ENCODE data around the gene AAK1. TPM values are rescaled to one million over a fixed set of nuclear protein-coding genes. Genes with fewer than 3 reads are reported as not detected.

AAK1 gene
- total RNA-seq, 2 donors from 2014 or later: 55.2 to 77.9 TPM

GRCh38 chr2:69456154-69456553 lies 187.4 kb downstream of the AAK1 start:
- Histone ChIP-seq H3K36me3 (no peaks in the 10 kb centered on the region), H3K9me3 (no peaks in the 10 kb centered on the region), H3K27ac (no peak overlapping the region), H3K4me1 (ENCODE audit: control insufficient read depth in 1 of 2, low read depth in 2 of 2) (no peaks in the 10 kb centered on the region), H3K27me3 (replicated peaks; ENCODE audit: insufficient read depth) (no peaks in the 10 kb centered on the region), H3K4me3 (no peak overlapping the region)
- ATAC-seq (ENCODE audit: insufficient number of reproducible peaks, low FRiP score, low read depth): no peak
- no peak for DNase-seq (ENCODE audit: low spot score)
- TF ChIP-seq CTCF (IDR thresholded peaks at IDR 0.05): no peak

GRCh38 chr2:69454976-69455375 lies 188.6 kb downstream of the AAK1 start:
- H3K4me1 ChIP-seq (ENCODE audit: control insufficient read depth in 1 of 2, low read depth in 2 of 2): no peaks in the 10 kb centered on the region
- DNase-seq (ENCODE audit: low spot score) (no peak), ATAC-seq (ENCODE audit: insufficient number of reproducible peaks, low FRiP score, low read depth) (no peak)
- no peak overlapping the region for H3K4me3 ChIP-seq
- H3K27ac ChIP-seq: no peak overlapping the region
- H3K9me3 ChIP-seq: no peaks in the 10 kb centered on the region
- no peaks in the 10 kb centered on the region for H3K27me3 ChIP-seq (replicated peaks; ENCODE audit: insufficient read depth)
- TF ChIP-seq CTCF (IDR thresholded peaks at IDR 0.05): no peak
- H3K36me3 ChIP-seq: no peaks in the 10 kb centered on the region

- no peak overlapping the region for H3K4me3 ChIP-seq
- H3K36me3 ChIP-seq: no peaks in the 10 kb centered on the region
- no peak for ATAC-seq (ENCODE audit: insufficient number of reproducible peaks, low FRiP score, low read depth)
- no peaks in the 10 kb centered on the region for H3K9me3 ChIP-seq
- H3K27me3 ChIP-seq (replicated peaks; ENCODE audit: insufficient read depth): no peaks in the 10 kb centered on the region
- no peak for DNase-seq (ENCODE audit: low spot score)
- no peak overlapping the region for H3K27ac ChIP-seq
- TF ChIP-seq CTCF (IDR thresholded peaks at IDR 0.05): no peak
- no peaks in the 10 kb centered on the region for H3K4me1 ChIP-seq (ENCODE audit: control insufficient read depth in 1 of 2, low read depth in 2 of 2)
Observed at GRCh38 chr2:69453475-69454129, 189.9 kb downstream of the AAK1 start.

- H3K36me3 ChIP-seq: no peaks in the 10 kb centered on the region
- H3K27me3 ChIP-seq (replicated peaks; ENCODE audit: insufficient read depth): no peaks in the 10 kb centered on the region
- H3K4me3 ChIP-seq: no peak overlapping the region
- H3K9me3 ChIP-seq: no peaks in the 10 kb centered on the region
- TF ChIP-seq CTCF (IDR thresholded peaks at IDR 0.05): no peak
- H3K27ac ChIP-seq: no peak overlapping the region
- DNase-seq (ENCODE audit: low spot score) (no peak), ATAC-seq (ENCODE audit: insufficient number of reproducible peaks, low FRiP score, low read depth) (no peak)
- no peaks in the 10 kb centered on the region for H3K4me1 ChIP-seq (ENCODE audit: control insufficient read depth in 1 of 2, low read depth in 2 of 2)
Observed at GRCh38 chr2:69452687-69453086, 190.9 kb downstream of the AAK1 start.

- TF ChIP-seq CTCF (IDR thresholded peaks at IDR 0.05): no peak
- ATAC-seq (ENCODE audit: insufficient number of reproducible peaks, low FRiP score, low read depth) (no peak), DNase-seq (ENCODE audit: low spot score) (no peak)
- Histone ChIP-seq H3K9me3 (no peaks in the 10 kb centered on the region), H3K27me3 (replicated peaks; ENCODE audit: insufficient read depth) (no peaks in the 10 kb centered on the region), H3K4me3 (no peak overlapping the region), H3K27ac (no peak overlapping the region), H3K4me1 (ENCODE audit: control insufficient read depth in 1 of 2, low read depth in 2 of 2) (no peaks in the 10 kb centered on the region), H3K36me3 (no peaks in the 10 kb centered on the region)
Observed at GRCh38 chr2:69450735-69451416, 192.7 kb downstream of the AAK1 start.

All from thoracic aorta (tissue), 2 donors.